ENCODE data around the gene ZSCAN21. TPM values are rescaled to one million over a fixed set of nuclear protein-coding genes. Genes with fewer than 3 reads are reported as not detected.
A peak's percentile ranks its signal among the peaks of the same experiment; 100 is the strongest.

Gene ZSCAN21
- total RNA-seq = 10 to 100 TPM in 3 of 4 donors, 1 to 10 TPM in 1; 9.9 to 20.3 (median 11.7) TPM
- polyA plus RNA-seq = 10 to 100 TPM in 2 of 3 donors, 1 to 10 TPM in 1; 6.8 to 25.6 (median 16.2) TPM
- long read RNA-seq, donor 1, partial matches to known transcripts = 0 of 7 reads
- long read RNA-seq, donor 1, other reads (novel, unspliced or antisense) = 4 of 7 reads
- long read RNA-seq, donor 2, transcript ZSCAN21-201 (4 exons, 2,005 nt) = major isoform, 12 of 48 reads
- long read RNA-seq, donor 2, partial matches to known transcripts = 4 of 48 reads
- long read RNA-seq, donor 2, other reads (novel, unspliced or antisense) = 29 of 48 reads

GRCh38 chr7:100049441-100050291 is at the start of gene ZSCAN21:
ZSCAN21 (plus strand) TSS chr7:100049774; CDS start chr7:100057007, 7,233 bp downstream.
- H3K9me3 ChIP-seq = no peaks in the 10 kb centered on the region

GRCh38 chr7:100000239-100000638 is 49.3 kb upstream of the ZSCAN21 start:
- Histone ChIP-seq H3K36me3 (ENCODE audit: insufficient read depth in 1 of 2, low read depth in 1 of 2) (no peaks in the 10 kb centered on the region), H3K27ac (no peak overlapping the region), H3K4me3 (no peak overlapping the region), H3K27me3 (ENCODE audit: insufficient read depth in 3 of 3, low read length in 2 of 3) (no peaks in the 10 kb centered on the region), H3K9me3 (no peaks in the 10 kb centered on the region), H3K4me1 (no peaks in the 10 kb centered on the region)
- intact Hi-C loops (cut with DNase I) = no loop called here
- no peak for DNase-seq
- 86 to 93% (median 87%) methylated on average over 13 of the region's 13 CpGs for WGBS, 3 donors
- no peak for ATAC-seq
- no peak for TF ChIP-seq CTCF (IDR thresholded peaks at IDR 0.05)

More at GRCh38 chr7:100049441-100050291, at the start of gene ZSCAN21:
- 0 to 1% (median 0%) methylated on average over 47 of the region's 47 CpGs for WGBS, 3 donors
- H3K36me3 ChIP-seq (ENCODE audit: insufficient read depth in 1 of 2, low read depth in 1 of 2) = no peaks in the 10 kb centered on the region
- ATAC-seq (peak; percentile 95 to 98 (median 96)), DNase-seq (peak; percentile 90 to 94)
- intact Hi-C loops (cut with DNase I) = loop anchor here in 1 of 2 donors (2.0 to 10.0 kb wide), 2 partner anchors 51 to 135 kb away; partner anchors contain the start of genes AP4M1, MCM7 and TRIM4
- no peaks in the 10 kb centered on the region for H3K27me3 ChIP-seq (ENCODE audit: insufficient read depth in 3 of 3, low read length in 2 of 3)
- H3K4me3 ChIP-seq = peak within 1 kb of the TSS; percentile 94
- H3K4me1 ChIP-seq = peaks cover 6% of the 10 kb centered on the region
- TF ChIP-seq CTCF (IDR thresholded peaks at IDR 0.05) = no peak
- peak within 1 kb of the TSS; percentile 98 for H3K27ac ChIP-seq

GRCh38 chr7:100003711-100004661 is 45.6 kb upstream of the ZSCAN21 start:
- no peaks in the 10 kb centered on the region for H3K36me3 ChIP-seq (ENCODE audit: insufficient read depth in 1 of 2, low read depth in 1 of 2)
- H3K4me3 ChIP-seq = no peak overlapping the region
- no peak overlapping the region for H3K27ac ChIP-seq
- TF ChIP-seq CTCF (IDR thresholded peaks at IDR 0.05) = no peak
- DNase-seq (no peak), ATAC-seq (no peak)
- H3K9me3 ChIP-seq = no peaks in the 10 kb centered on the region
- no peaks in the 10 kb centered on the region for H3K4me1 ChIP-seq
- intact Hi-C loops (cut with DNase I) = no loop called here
- WGBS, 3 donors = 64 to 65% (median 65%) methylated on average over 14 of the region's 14 CpGs
- H3K27me3 ChIP-seq (ENCODE audit: insufficient read depth in 3 of 3, low read length in 2 of 3) = no peaks in the 10 kb centered on the region

- Histone ChIP-seq H3K4me1 (no peaks in the 10 kb centered on the region), H3K4me3 (no peak overlapping the region), H3K9me3 (no peaks in the 10 kb centered on the region), H3K27me3 (ENCODE audit: insufficient read depth in 3 of 3, low read length in 2 of 3) (no peaks in the 10 kb centered on the region), H3K36me3 (ENCODE audit: insufficient read depth in 1 of 2, low read depth in 1 of 2) (no peaks in the 10 kb centered on the region), H3K27ac (no peak overlapping the region)
- intact Hi-C loops (cut with DNase I) = no loop called here
- ATAC-seq (no peak), DNase-seq (no peak)
- TF ChIP-seq CTCF (IDR thresholded peaks at IDR 0.05) = no peak
- WGBS, 3 donors = 71 to 87% (median 79%) methylated on average over 3 of the region's 3 CpGs
Measured at GRCh38 chr7:100007887-100008286, 41.7 kb upstream of the ZSCAN21 start.
